Heart right ventricle (tissue), 16 donors: ENCODE results near the gene BET1. TPM values are rescaled to one million over a fixed set of nuclear protein-coding genes. Genes with fewer than 3 reads are reported as not detected.

Experiments
- ATAC-seq, 8 donors: fragments of 200-7000 bp; cut with Tn5 transposase; one replicate each; pipeline ENCODE4 v1.9.1; 2020; ENCODE audit warnings: mild to moderate bottlenecking in 8 of 8, moderate library complexity in 8 of 8, moderate number of reproducible peaks in 1 of 8
- DNase-seq, 2 donors: peaks; one replicate each; pipeline ENCODE4 v3.0.0-alpha.2; 2020
- H3K27ac ChIP-seq, 10 donors: fragments of 200-600 bp; sonication (generic) in 2 of 10; one replicate each; pipeline versions ENCODE4 v1.5.0 to v1.8.0; 2020 to 2022; ENCODE audit warnings: mild to moderate bottlenecking in 3 of 10
- H3K27me3 ChIP-seq, 7 donors: fragments of 200-600 bp; one replicate each; pipeline ENCODE4 v1.8.0; 2021 to 2022; ENCODE audit warnings: mild to moderate bottlenecking in 2 of 7
- H3K36me3 ChIP-seq, 9 donors: fragments of 200-600 bp; sonication (generic) in 1 of 9; one replicate each; pipeline versions ENCODE4 v1.5.0 to v1.8.0; 2020 to 2022; ENCODE audit warnings: mild to moderate bottlenecking in 2 of 9
- H3K4me1 ChIP-seq, 9 donors: fragments of 200-600 bp; sonication (generic) in 1 of 9; one replicate each; pipeline versions ENCODE4 v1.5.0 to v1.8.0; 2020 to 2022; ENCODE audit warnings: mild to moderate bottlenecking in 4 of 9
- H3K4me3 ChIP-seq, 10 donors: fragments of 200-600 bp; sonication (generic) in 2 of 10; one replicate each; pipeline versions ENCODE4 v1.5.0 to v1.8.0; 2020 to 2022; ENCODE audit warnings: mild to moderate bottlenecking in 7 of 10, moderate library complexity in 2 of 10
- H3K9me3 ChIP-seq, 11 donors: fragments of 200-600 bp in 10 of 11; sonication (generic) in 2 of 11; one replicate each; pipeline versions ENCODE4 v1.5.0 to v1.8.0; 2013 to 2022; ENCODE audit warnings: mild to moderate bottlenecking in 2 of 11, control low read depth in 1 of 11, moderate library complexity in 1 of 11
- CTCF ChIP-seq, 9 donors: fragments of 200-600 bp; sonication (generic) in 2 of 9; IDR thresholded peaks; one replicate each; pipeline versions ENCODE4 v1.5.0 to v1.8.0; 2021 to 2022; ENCODE audit warnings: antibody characterized with exemption in 9 of 9, mild to moderate bottlenecking in 5 of 9, moderate library complexity in 1 of 9
- WGBS, 2 donors: extraction: QIAGEN DNeasy Blood & Tissue Kit; methylation state at CpG; one replicate each; pipeline ENCODE4 v1.1.7; 2013; ENCODE audit warnings: inconsistent platforms in 1 of 2; 5-methylcytosine and 5-hydroxymethylcytosine counted together
- intact Hi-C, 10 donors: fragments of 100-400 bp; cut with DNase I; formaldehyde crosslinking; loops; one replicate each; pipeline versions ENCODE4 v1.11.1 to v1.14.2; 2022
- polyA plus RNA-seq, 2 donors: library from polyadenylated mRNA; stranded (reverse); fragments of 200-250 nt; gene quantifications; one replicate each; pipeline ENCODE4 v1.2.3, GENCODE V29; 2013
- total RNA-seq, 10 donors: library from RNA; stranded (reverse); fragmentation: NEBNext Ultra II Directional in 3 of 10; extraction: Animal tissue kit (Norgen Biotek cat#: 25700) in 3 of 10; gene quantifications; one replicate each; pipeline versions ENCODE4 v1.2.1 to v1.2.4, GENCODE V29; 2021 to 2023
- donor health status: Arrhythmogenic right ventricular cardiomyopathy.
- donor health status: ischemic (EF 13 %, LVEDD 7.1; RV severe dilation, severe dysfunction).
- donor health status: healthy with polysubstance abuse.
- donor health status: DM: no; HTN: yes; CAD: no.
- donor health status: DM: no; HTN: no; CAD: no.
- donor health status: ischemic (EF 25% LVEDD 6.9; RV normal size, moderate dysfunction).
- donor health status: ischemic (EF 25% LVEDD 5.7; RV mildly dilated, moderate dysfunction).
- donor health status: healthy.
- donor health status: DM: yes; HTN: yes; CAD: no.
- donor health status: Ischemic cardiomyopathy.
- donor health status: ischemic (EF 35%, LVEDD 5.7; RV mildly dilated, moderate dysfunction).
- donor health status: nonischemic (EF 11% LVEDD 7.7; RV severe dilation, severe dysfunction).
- donor health status: DM: yes; HTN: yes; CAD: no.
- donor health status: PGD.
- donor health status: ischemic (EF 29% LVEDD 5.4; RV normal size, mild dysfunction).
- donor health status: nonischemic (EF 23%, LVEDD 6.1; RV moderate dilation, normal function).

The BET1 gene
- total and polyA plus RNA-seq, 12 donors: 6.9 to 20.2 (median 11.7) TPM

GRCh38 chr7:93948106-93948505 is 56.0 kb downstream of the BET1 start:
- no peak for TF ChIP-seq CTCF (IDR thresholded peaks at IDR 0.05)
- intact Hi-C loops: no loop called here
- no peak overlapping the region for H3K27ac ChIP-seq
- H3K4me1 ChIP-seq: peaks cover 0 to 39% (median 23%) of the 10 kb centered on the region in 9 donors
- no peak overlapping the region for H3K4me3 ChIP-seq
- H3K36me3 ChIP-seq: no peaks in the 10 kb centered on the region
- no peak for ATAC-seq
- no peaks in the 10 kb centered on the region for H3K27me3 ChIP-seq
- no peak for DNase-seq
- WGBS, 2 donors: 75 to 82% methylated on average over 1 of the region's 1 CpG
- no peaks in the 10 kb centered on the region for H3K9me3 ChIP-seq

- no peaks in the 10 kb centered on the region for H3K36me3 ChIP-seq
- DNase-seq (no peak), ATAC-seq (no peak)
- intact Hi-C loops: no loop called here
- H3K27ac ChIP-seq: peak overlapping the region in 9 of 10 donors; percentile 25 to 84 (median 69)
- WGBS, 2 donors: 30 to 31% methylated on average over 5 of the region's 5 CpGs
- H3K27me3 ChIP-seq: no peaks in the 10 kb centered on the region
- H3K4me3 ChIP-seq: no peak overlapping the region
- TF ChIP-seq CTCF (IDR thresholded peaks at IDR 0.05): no peak
- peaks cover 0 to 39% (median 23%) of the 10 kb centered on the region in 9 donors for H3K4me1 ChIP-seq
- no peaks in the 10 kb centered on the region for H3K9me3 ChIP-seq
Observed at GRCh38 chr7:93945756-93946535, 58.2 kb downstream of the BET1 start.

- ATAC-seq: peak in 2 of 8 donors; percentile 50 to 63
- H3K36me3 ChIP-seq: no peaks in the 10 kb centered on the region
- WGBS, 2 donors: 23 to 30% methylated on average over 3 of the region's 3 CpGs
- H3K27me3 ChIP-seq: no peaks in the 10 kb centered on the region
- peak overlapping the region; percentile 21 to 84 (median 66) for H3K27ac ChIP-seq
- no peaks in the 10 kb centered on the region for H3K9me3 ChIP-seq
- DNase-seq: no peak
- no peak for TF ChIP-seq CTCF (IDR thresholded peaks at IDR 0.05)
- intact Hi-C loops: no loop called here
- no peak overlapping the region for H3K4me3 ChIP-seq
- peaks cover 0 to 39% (median 23%) of the 10 kb centered on the region in 9 donors for H3K4me1 ChIP-seq
Observed at GRCh38 chr7:93945083-93945482, 59.1 kb downstream of the BET1 start.

DNA sequence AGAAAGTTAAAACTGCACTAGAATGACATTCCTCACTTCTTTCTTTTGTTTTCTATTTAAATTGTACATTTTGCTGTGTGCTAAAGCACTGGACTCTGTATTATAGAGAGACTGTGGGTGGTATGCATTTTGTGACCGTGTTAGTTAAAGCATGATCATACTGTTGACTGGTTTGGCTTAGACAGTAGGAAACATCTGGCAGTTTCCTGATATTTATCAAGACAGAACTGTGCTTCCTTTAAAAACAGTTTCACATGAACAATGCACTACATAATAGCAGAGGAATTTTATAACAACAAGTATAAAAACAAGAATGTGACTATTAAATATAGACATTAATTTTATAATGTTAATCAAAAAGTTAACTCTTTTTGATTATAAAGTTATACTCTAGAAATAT is 59.5 kb downstream of the BET1 start:
- 20 to 24% methylated on average over 1 of the region's 1 CpG for WGBS, 2 donors
- Histone ChIP-seq H3K36me3 (no peaks in the 10 kb centered on the region), H3K4me3 (no peak overlapping the region), H3K4me1 (peaks cover 0 to 39% (median 23%) of the 10 kb centered on the region in 9 donors), H3K27me3 (no peaks in the 10 kb centered on the region), H3K27ac (peak overlapping the region in 9 of 10 donors; percentile 25 to 84 (median 69)), H3K9me3 (no peaks in the 10 kb centered on the region)
- DNase-seq (no peak), ATAC-seq (peak; percentile 59 to 90 (median 82))
- intact Hi-C loops: no loop called here
- no peak for TF ChIP-seq CTCF (IDR thresholded peaks at IDR 0.05)
